ENCODE measurements around the gene TBL3. TPM values are rescaled to one million over a fixed set of nuclear protein-coding genes. Genes with fewer than 3 reads are reported as not detected.

TBL3 gene
- total and polyA plus RNA-seq, 4 donors, result 12.5 to 24.3 (median 14.2) TPM

DNA sequence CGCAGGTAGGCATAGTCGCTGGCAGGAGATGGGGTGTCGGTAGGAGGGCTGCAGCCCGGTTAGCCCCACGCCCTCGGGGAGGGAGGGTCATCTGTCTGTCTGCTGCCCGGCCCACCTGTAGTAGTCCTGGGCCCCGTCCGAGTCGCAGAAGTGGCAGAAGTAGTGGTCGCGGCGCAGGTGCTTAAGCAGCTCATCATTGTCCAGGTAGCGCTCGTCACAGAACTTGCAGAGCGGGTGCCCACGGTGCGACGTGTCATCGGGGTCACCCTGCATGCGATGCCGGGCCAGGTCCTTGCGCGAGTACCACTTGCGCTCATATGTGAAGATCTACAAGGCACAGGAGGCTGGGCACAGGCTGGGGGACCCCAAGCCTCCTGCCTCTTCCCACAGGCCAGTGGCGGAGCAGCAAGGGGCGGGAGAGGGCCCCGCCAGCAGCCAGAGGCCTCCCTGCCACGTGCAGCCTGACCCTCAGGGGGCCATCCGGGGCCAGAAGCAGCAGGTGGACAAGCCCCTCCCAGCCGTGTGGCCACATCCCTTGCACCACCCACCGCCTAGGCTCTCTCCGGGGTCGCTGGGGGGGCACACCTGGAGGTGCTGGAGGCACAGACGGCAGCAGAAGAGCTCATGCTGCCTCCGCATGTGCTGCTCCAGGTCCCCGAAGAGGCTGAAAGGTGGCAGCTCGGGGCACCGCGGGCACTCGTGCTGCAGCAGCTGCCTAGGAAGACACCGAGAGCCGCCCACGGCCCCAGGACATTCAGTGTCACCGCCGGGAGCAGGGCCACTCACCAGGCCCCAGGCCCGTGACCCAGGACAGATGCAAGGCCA lies 30.8 kb downstream of the TBL3 start:
- peaks cover 29 to 43% (median 34%) of the 10 kb centered on the region in 4 donors for H3K4me1 ChIP-seq (ENCODE audit: control insufficient read depth in 4 of 4, insufficient read depth in 4 of 4, low read length in 3 of 4)
- no peak overlapping the region for H3K9ac ChIP-seq (ENCODE audit: low read depth in 1 of 2, low read length in 2 of 2)
- TF ChIP-seq, protein P1, sequence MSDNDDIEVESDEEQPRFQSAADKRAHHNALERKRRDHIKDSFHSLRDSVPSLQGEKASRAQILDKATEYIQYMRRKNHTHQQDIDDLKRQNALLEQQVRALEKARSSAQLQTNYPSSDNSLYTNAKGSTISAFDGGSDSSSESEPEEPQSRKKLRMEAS (IDR thresholded peaks at IDR 0.05), result no peak
- TF ChIP-seq, protein P2, sequence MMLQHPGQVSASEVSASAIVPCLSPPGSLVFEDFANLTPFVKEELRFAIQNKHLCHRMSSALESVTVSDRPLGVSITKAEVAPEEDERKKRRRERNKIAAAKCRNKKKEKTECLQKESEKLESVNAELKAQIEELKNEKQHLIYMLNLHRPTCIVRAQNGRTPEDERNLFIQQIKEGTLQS (IDR thresholded peaks at IDR 0.05), result no peak
- TF ChIP-seq, protein P3, sequence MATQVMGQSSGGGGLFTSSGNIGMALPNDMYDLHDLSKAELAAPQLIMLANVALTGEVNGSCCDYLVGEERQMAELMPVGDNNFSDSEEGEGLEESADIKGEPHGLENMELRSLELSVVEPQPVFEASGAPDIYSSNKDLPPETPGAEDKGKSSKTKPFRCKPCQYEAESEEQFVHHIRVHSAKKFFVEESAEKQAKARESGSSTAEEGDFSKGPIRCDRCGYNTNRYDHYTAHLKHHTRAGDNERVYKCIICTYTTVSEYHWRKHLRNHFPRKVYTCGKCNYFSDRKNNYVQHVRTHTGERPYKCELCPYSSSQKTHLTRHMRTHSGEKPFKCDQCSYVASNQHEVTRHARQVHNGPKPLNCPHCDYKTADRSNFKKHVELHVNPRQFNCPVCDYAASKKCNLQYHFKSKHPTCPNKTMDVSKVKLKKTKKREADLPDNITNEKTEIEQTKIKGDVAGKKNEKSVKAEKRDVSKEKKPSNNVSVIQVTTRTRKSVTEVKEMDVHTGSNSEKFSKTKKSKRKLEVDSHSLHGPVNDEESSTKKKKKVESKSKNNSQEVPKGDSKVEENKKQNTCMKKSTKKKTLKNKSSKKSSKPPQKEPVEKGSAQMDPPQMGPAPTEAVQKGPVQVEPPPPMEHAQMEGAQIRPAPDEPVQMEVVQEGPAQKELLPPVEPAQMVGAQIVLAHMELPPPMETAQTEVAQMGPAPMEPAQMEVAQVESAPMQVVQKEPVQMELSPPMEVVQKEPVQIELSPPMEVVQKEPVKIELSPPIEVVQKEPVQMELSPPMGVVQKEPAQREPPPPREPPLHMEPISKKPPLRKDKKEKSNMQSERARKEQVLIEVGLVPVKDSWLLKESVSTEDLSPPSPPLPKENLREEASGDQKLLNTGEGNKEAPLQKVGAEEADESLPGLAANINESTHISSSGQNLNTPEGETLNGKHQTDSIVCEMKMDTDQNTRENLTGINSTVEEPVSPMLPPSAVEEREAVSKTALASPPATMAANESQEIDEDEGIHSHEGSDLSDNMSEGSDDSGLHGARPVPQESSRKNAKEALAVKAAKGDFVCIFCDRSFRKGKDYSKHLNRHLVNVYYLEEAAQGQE (IDR thresholded peaks at IDR 0.05), result no peak
- TF ChIP-seq, protein P4, sequence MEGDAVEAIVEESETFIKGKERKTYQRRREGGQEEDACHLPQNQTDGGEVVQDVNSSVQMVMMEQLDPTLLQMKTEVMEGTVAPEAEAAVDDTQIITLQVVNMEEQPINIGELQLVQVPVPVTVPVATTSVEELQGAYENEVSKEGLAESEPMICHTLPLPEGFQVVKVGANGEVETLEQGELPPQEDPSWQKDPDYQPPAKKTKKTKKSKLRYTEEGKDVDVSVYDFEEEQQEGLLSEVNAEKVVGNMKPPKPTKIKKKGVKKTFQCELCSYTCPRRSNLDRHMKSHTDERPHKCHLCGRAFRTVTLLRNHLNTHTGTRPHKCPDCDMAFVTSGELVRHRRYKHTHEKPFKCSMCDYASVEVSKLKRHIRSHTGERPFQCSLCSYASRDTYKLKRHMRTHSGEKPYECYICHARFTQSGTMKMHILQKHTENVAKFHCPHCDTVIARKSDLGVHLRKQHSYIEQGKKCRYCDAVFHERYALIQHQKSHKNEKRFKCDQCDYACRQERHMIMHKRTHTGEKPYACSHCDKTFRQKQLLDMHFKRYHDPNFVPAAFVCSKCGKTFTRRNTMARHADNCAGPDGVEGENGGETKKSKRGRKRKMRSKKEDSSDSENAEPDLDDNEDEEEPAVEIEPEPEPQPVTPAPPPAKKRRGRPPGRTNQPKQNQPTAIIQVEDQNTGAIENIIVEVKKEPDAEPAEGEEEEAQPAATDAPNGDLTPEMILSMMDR (IDR thresholded peaks at IDR 0.05; ENCODE audit: low read depth, low read length, missing input control), result no peak
- TF ChIP-seq EGR1 (IDR thresholded peaks at IDR 0.05; ENCODE audit: low read depth in 2 of 2), result no peak
- TF ChIP-seq, protein P5, sequence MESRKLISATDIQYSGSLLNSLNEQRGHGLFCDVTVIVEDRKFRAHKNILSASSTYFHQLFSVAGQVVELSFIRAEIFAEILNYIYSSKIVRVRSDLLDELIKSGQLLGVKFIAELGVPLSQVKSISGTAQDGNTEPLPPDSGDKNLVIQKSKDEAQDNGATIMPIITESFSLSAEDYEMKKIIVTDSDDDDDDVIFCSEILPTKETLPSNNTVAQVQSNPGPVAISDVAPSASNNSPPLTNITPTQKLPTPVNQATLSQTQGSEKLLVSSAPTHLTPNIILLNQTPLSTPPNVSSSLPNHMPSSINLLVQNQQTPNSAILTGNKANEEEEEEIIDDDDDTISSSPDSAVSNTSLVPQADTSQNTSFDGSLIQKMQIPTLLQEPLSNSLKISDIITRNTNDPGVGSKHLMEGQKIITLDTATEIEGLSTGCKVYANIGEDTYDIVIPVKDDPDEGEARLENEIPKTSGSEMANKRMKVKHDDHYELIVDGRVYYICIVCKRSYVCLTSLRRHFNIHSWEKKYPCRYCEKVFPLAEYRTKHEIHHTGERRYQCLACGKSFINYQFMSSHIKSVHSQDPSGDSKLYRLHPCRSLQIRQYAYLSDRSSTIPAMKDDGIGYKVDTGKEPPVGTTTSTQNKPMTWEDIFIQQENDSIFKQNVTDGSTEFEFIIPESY (IDR thresholded peaks at IDR 0.05), result no peak
- no peak for TF ChIP-seq NR2F2 (IDR thresholded peaks at IDR 0.05)
- no peak for TF ChIP-seq JUND (IDR thresholded peaks at IDR 0.05)
- TF ChIP-seq RAD21 (IDR thresholded peaks at IDR 0.05), result no peak
- TF ChIP-seq FOXA2 (IDR thresholded peaks at IDR 0.05), result no peak
- TF ChIP-seq YY1 (IDR thresholded peaks at IDR 0.05), result no peak
- no peak for TF ChIP-seq GABPA (IDR thresholded peaks at IDR 0.05 in 1 of 2, conservative IDR thresholded peaks at IDR 0.05 in 1 of 2)
- no peak for TF ChIP-seq HNF4G (IDR thresholded peaks at IDR 0.05)
- TF ChIP-seq FOXA1 (IDR thresholded peaks at IDR 0.05), result no peak
- no peak for TF ChIP-seq RXRA (IDR thresholded peaks at IDR 0.05)
- no peak for TF ChIP-seq TAF1 (conservative IDR thresholded peaks at IDR 0.05)
- no peak for TF ChIP-seq HNF4A (conservative IDR thresholded peaks at IDR 0.05)
- no peak for TF ChIP-seq SP1 (IDR thresholded peaks at IDR 0.05)
- peaks cover 19 to 56% (median 25%) of the 10 kb centered on the region in 4 donors for H3K36me3 ChIP-seq (ENCODE audit: control insufficient read depth in 4 of 4, insufficient read depth in 3 of 4, low read depth in 1 of 4, low read length in 3 of 4)
- DNase-seq (ENCODE audit: low spot score), result no peak
- no peaks in the 10 kb centered on the region for H3K9me3 ChIP-seq (ENCODE audit: control insufficient read depth in 4 of 4, low read length in 3 of 4)
- 95% methylated on average over 47 of the region's 47 CpGs for WGBS
- no peak overlapping the region for H3K27ac ChIP-seq (ENCODE audit: low read depth in 1 of 2, low read length in 2 of 2)
- no peak overlapping the region for H3K4me3 ChIP-seq (ENCODE audit: low read depth in 1 of 3, low read length in 3 of 3)
- no peaks in the 10 kb centered on the region for H3K27me3 ChIP-seq (ENCODE audit: control insufficient read depth in 4 of 4, insufficient read depth in 4 of 4, low read length in 3 of 4)
